Measurements from ENCODE around the gene CNGA4.

DNA sequence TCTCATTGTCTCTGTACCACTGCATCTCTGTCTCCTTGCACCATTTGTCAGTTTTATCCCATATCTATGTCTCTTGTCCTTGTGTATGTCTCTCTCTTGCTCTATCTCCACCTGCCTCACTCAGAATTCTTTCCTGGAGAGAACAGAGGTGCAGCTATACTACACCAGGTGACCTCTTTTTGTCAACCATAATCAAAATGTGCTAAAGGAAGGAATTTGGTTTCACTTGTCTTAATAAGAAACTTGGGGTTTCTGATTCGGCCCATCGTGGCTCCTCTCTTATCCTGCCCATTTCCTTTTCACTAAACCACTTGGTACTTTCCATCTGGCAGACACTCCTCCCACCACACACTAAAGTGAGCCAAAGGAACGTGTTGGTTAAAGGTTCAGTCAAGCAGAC is 35.6 kb upstream of the CNGA4 start:
- TF ChIP-seq, protein P1, sequence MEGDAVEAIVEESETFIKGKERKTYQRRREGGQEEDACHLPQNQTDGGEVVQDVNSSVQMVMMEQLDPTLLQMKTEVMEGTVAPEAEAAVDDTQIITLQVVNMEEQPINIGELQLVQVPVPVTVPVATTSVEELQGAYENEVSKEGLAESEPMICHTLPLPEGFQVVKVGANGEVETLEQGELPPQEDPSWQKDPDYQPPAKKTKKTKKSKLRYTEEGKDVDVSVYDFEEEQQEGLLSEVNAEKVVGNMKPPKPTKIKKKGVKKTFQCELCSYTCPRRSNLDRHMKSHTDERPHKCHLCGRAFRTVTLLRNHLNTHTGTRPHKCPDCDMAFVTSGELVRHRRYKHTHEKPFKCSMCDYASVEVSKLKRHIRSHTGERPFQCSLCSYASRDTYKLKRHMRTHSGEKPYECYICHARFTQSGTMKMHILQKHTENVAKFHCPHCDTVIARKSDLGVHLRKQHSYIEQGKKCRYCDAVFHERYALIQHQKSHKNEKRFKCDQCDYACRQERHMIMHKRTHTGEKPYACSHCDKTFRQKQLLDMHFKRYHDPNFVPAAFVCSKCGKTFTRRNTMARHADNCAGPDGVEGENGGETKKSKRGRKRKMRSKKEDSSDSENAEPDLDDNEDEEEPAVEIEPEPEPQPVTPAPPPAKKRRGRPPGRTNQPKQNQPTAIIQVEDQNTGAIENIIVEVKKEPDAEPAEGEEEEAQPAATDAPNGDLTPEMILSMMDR (IDR thresholded peaks at IDR 0.05) = no peak
- TF ChIP-seq POLR2A (IDR thresholded peaks at IDR 0.05) (no peak), EP300 (IDR thresholded peaks at IDR 0.05) (no peak)

Measured in tibial nerve (tissue), 4 donors.